GDM1 (cell line): ENCODE data around the gene SLC22A23.

Experiments
- DNase-seq: peaks from one replicate; lab custom pipeline; 2025; lab: John Stamatoyannopoulos, UW

Gene SLC22A23

GRCh38 chr6:3351829-3352524 lies 104.9 kb downstream of the SLC22A23 start:
- no peak for DNase-seq

GRCh38 chr6:3351105-3351676 lies 105.7 kb downstream of the SLC22A23 start:
- DNase-seq = no peak

GRCh38 chr6:3350252-3350796 lies 106.5 kb downstream of the SLC22A23 start:
- DNase-seq = no peak

GRCh38 chr6:3349388-3350251 lies 107.2 kb downstream of the SLC22A23 start:
- no peak for DNase-seq

- DNase-seq = no peak
These were observed 108.0 kb downstream of the SLC22A23 start for GRCh38 chr6:3348821-3349220.

- no peak for DNase-seq
These were observed 109.0 kb downstream of the SLC22A23 start for GRCh38 chr6:3347826-3348225.

- no peak for DNase-seq
These were observed 109.6 kb downstream of the SLC22A23 start for GRCh38 chr6:3347247-3347646.

- no peak for DNase-seq
These were observed 110.4 kb downstream of the SLC22A23 start for GRCh38 chr6:3346476-3346875.

- DNase-seq = no peak
These were observed 111.0 kb downstream of the SLC22A23 start for GRCh38 chr6:3345836-3346235.

- no peak for DNase-seq
These were observed 113.6 kb downstream of the SLC22A23 start for GRCh38 chr6:3343089-3343883.

GRCh38 chr6:3341467-3341866 lies 115.4 kb downstream of the SLC22A23 start:
- DNase-seq = no peak

- DNase-seq = no peak
These were observed 116.0 kb downstream of the SLC22A23 start for GRCh38 chr6:3340894-3341293.

- no peak for DNase-seq
These were observed 116.5 kb downstream of the SLC22A23 start for GRCh38 chr6:3340358-3340802.

- no peak for DNase-seq
These were observed 117.0 kb downstream of the SLC22A23 start for GRCh38 chr6:3339811-3340210.

- DNase-seq = no peak
These were observed 119.1 kb downstream of the SLC22A23 start for GRCh38 chr6:3337521-3338350.

- DNase-seq = no peak
These were observed 119.9 kb downstream of the SLC22A23 start for GRCh38 chr6:3336859-3337515.

- no peak for DNase-seq
These were observed 120.6 kb downstream of the SLC22A23 start for GRCh38 chr6:3336066-3336786.

- no peak for DNase-seq
These were observed 121.7 kb downstream of the SLC22A23 start for GRCh38 chr6:3335169-3335568.

GRCh38 chr6:3334555-3334954 lies 122.3 kb downstream of the SLC22A23 start:
- no peak for DNase-seq

GRCh38 chr6:3333263-3333662 lies 123.6 kb downstream of the SLC22A23 start:
- DNase-seq = no peak
